Uterus (tissue), 2 donors: ENCODE results near the gene EIPR1.

Experiments used
- CTCF ChIP-seq, 4 experiments: fragments of 200-600 bp in 2 of 4; fragments of 450-650 bp in 2 of 4; sonication (generic) in 2 of 4; IDR thresholded peaks; one replicate each; pipeline ENCODE4 v1.5.1; 2016 to 2019; ENCODE audit warnings: antibody characterized with exemption in 4 of 4, mild to moderate bottlenecking in 2 of 4, moderate library complexity in 1 of 4
- POLR2A ChIP-seq, 2 donors: fragments of 450-650 bp; IDR thresholded peaks; one replicate each; pipeline ENCODE4 v1.6.1; 2016; ENCODE audit warnings: antibody characterized with exemption in 2 of 2, mild to moderate bottlenecking in 1 of 2, moderate library complexity in 1 of 2

DNA sequence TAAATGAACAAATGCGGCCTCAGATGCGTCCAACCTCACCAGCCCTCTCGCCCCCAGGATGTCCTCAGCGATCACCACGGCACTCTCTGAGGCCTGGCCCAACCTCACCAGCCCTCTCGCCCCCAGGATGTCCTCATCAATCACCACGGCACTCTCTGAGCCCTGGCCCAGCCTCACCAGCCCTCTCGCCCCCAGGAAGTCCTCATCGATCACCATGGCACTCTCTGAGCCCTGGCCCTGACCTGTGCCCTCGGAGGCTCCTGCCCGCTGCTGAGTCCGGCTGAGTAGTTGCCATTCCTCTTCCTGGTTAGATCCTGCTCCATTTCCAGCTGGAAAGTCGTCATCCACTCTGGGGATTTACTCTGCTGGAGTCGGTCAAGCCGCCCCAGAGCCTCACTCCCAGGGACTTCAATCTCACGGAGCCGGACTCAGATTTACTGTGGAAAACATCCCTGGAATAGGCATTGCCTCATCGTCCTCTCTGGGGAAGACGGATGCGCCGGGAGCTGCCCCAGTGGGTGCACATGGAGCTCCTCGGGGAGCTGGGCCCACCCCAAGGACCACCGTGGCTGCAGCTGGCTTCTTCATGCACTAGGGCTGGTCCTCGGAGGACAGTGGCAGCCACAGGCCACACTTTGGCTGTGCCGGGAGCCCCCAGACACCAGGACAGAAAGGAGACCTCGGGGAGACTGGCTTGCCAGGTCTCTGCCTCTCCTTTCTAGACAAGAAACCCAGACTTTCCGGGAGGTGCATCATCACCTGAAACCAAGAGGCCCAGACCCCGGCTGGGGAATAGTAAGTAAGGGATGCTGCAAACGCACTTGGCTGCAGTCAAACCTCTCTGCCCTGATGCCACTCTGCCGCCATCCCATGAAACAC, 230.6 kb downstream of the EIPR1 start:
- TF ChIP-seq CTCF (IDR thresholded peaks at IDR 0.05) (no peak), POLR2A (IDR thresholded peaks at IDR 0.05) (no peak)
